HepG2 (cell line): ENCODE data around the gene GMFB. TPM values are rescaled to one million over a fixed set of nuclear protein-coding genes. Genes with fewer than 3 reads are reported as not detected.
A peak's percentile ranks its signal among the peaks of the same experiment; 100 is the strongest.

Experiments used
- GATAD2A ChIP-seq: IDR thresholded peaks from 2 replicates; pipeline ENCODE4 v1.6.1; 2016
- HOXA5 ChIP-seq: sonication (generic); formaldehyde crosslinking; IDR thresholded peaks from 2 replicates; pipeline ENCODE4 v1.4.0; 2020; ENCODE audit warnings: missing genetic modification reagents
- KAT8 ChIP-seq: IDR thresholded peaks from 2 replicates; pipeline ENCODE4 v1.6.1; 2016; ENCODE audit warnings: missing genetic modification reagents, missing compliant biosample characterization
- MIXL1 ChIP-seq: IDR thresholded peaks from 2 replicates; pipeline ENCODE4 v1.6.1; 2016
- NBN ChIP-seq: fragments of 450-650 bp; conservative IDR thresholded peaks from 2 replicates; pipeline ENCODE4 v1.6.1; 2017
- NR2F6 ChIP-seq, 2 experiments: IDR thresholded peaks; 2 replicates each; pipeline ENCODE4 v1.6.1; 2016; ENCODE audit warnings: antibody characterized with exemption in 1 of 2, mild to moderate bottlenecking in 1 of 2
- SALL1 ChIP-seq: sonication (generic); formaldehyde crosslinking; IDR thresholded peaks from 2 replicates; pipeline ENCODE4 v1.8.0; 2022; ENCODE audit warnings: mild to moderate bottlenecking, missing genetic modification reagents
- SNAI1 ChIP-seq: sonication (generic); formaldehyde crosslinking; IDR thresholded peaks from 2 replicates; pipeline ENCODE4 v1.5.0; 2020; ENCODE audit warnings: mild to moderate bottlenecking, missing genetic modification reagents, borderline replicate concordance
- SP1 ChIP-seq, 2 experiments: fragments of 450-650 bp in 1 of 2; sonication (generic) in 1 of 2; formaldehyde crosslinking in 1 of 2; IDR thresholded peaks; 2 replicates each; pipeline versions ENCODE4 v1.4.0 to v1.6.1; 2016 to 2020; ENCODE audit warnings: missing genetic modification reagents in 1 of 2
- TBP ChIP-seq: sonication (generic); formaldehyde crosslinking; IDR thresholded peaks from 2 replicates; pipeline ENCODE4 v1.5.0; 2020; ENCODE audit warnings: missing genetic modification reagents
- ZNF251 ChIP-seq: sonication (generic); formaldehyde crosslinking; IDR thresholded peaks from 2 replicates; pipeline ENCODE4 v1.9.0; 2021; ENCODE audit warnings: mild to moderate bottlenecking, missing genetic modification reagents
- ZNF329 ChIP-seq: sonication (generic); formaldehyde crosslinking; IDR thresholded peaks from 2 replicates; pipeline ENCODE4 v1.9.0; 2021; ENCODE audit warnings: low read depth, mild to moderate bottlenecking, missing genetic modification reagents
- ZNF383 ChIP-seq: sonication (generic); formaldehyde crosslinking; IDR thresholded peaks from 2 replicates; pipeline ENCODE4 v1.4.0; 2020; ENCODE audit warnings: missing genetic modification reagents, mild to moderate bottlenecking, borderline replicate concordance
- ZNF557 ChIP-seq: sonication (generic); formaldehyde crosslinking; IDR thresholded peaks from 2 replicates; pipeline ENCODE4 v1.4.0; 2020; ENCODE audit warnings: missing genetic modification reagents
- ZSCAN25 ChIP-seq: sonication (generic); formaldehyde crosslinking; IDR thresholded peaks from 2 replicates; pipeline ENCODE4 v1.8.0; 2022; ENCODE audit warnings: mild to moderate bottlenecking, missing genetic modification reagents
- polyA plus RNA-seq, 8 experiments: library from polyadenylated mRNA; depleted of rRNA in 3 of 8; stranded (reverse) in 7 of 8; unstranded in 1 of 8; fragments of >200 nt; fragmentation: Illumina TruSeq in 4 of 8; extraction: Trizol in 4 of 8; gene quantifications; 2 replicates each; pipeline versions ENCODE4 v1.2.1 to v1.2.3, GENCODE V29; 2011 to 2016; ENCODE audit warnings: low read depth in 4 of 8, missing spikeins in 1 of 8, mixed read lengths in 1 of 8; ENCODE audit not compliant: insufficient read depth in 1 of 8
- total RNA-seq, 5 experiments: library from RNA; depleted of rRNA; stranded (reverse); fragments of >200 nt; fragmentation: Illumina TruSeq; extraction: Trizol; gene quantifications; 2 replicates each; pipeline ENCODE4 v1.2.3, GENCODE V29; 2016; ENCODE audit warnings: low read depth in 1 of 5
- TF ChIP-seq, protein P1 (sequence below): IDR thresholded peaks from 2 replicates; pipeline ENCODE4 v1.6.1; 2016; ENCODE audit warnings: missing compliant biosample characterization, missing genetic modification reagents, borderline replicate concordance
- TF ChIP-seq, protein P2 (sequence below): sonication (generic); formaldehyde crosslinking; IDR thresholded peaks from 2 replicates; pipeline ENCODE4 v1.8.0; 2022; ENCODE audit warnings: mild to moderate bottlenecking, missing genetic modification reagents
- TF ChIP-seq, protein P3 (sequence below), 2 experiments: sonication (generic) in 1 of 2; formaldehyde crosslinking in 1 of 2; IDR thresholded peaks; 2 replicates each; pipeline versions ENCODE4 v1.4.0 to v1.6.1; 2018 to 2020; ENCODE audit warnings: missing genetic modification reagents in 2 of 2, borderline replicate concordance in 1 of 2, low read depth in 1 of 2, mild to moderate bottlenecking in 1 of 2, missing biosample characterization in 1 of 2
- TF ChIP-seq, protein P4 (sequence below): sonication (generic); formaldehyde crosslinking; IDR thresholded peaks from 2 replicates; pipeline ENCODE4 v1.4.0; 2020; ENCODE audit warnings: mild to moderate bottlenecking, missing genetic modification reagents

The GMFB gene
- total and polyA plus RNA-seq, 2 of the 13 experiments (the other 11 are each of a cell fraction or from before 2014, with no cell fraction given), result 17.3 to 68.2 TPM

DNA sequence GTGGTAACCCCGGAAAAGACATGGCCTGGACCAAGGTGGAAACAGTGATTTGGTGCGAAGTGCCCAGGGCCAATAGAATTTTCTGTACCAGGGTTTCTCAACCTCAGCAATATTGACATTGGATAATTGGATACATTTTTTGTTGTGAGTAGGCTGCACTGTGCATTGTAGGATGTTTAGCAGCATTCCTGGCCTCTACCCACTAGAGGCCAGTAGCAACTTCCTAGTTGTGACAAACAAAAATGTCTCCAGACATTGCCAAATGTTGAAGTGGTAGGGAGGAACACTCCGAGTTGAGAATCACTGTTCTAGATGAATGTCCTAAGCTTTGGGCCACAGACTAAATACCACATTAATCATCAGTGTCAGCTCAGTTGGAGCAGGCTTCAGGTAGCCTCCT, 14.7 kb upstream of the GMFB start (continued):
- no peak for TF ChIP-seq ZNF383
- TF ChIP-seq, protein P1, sequence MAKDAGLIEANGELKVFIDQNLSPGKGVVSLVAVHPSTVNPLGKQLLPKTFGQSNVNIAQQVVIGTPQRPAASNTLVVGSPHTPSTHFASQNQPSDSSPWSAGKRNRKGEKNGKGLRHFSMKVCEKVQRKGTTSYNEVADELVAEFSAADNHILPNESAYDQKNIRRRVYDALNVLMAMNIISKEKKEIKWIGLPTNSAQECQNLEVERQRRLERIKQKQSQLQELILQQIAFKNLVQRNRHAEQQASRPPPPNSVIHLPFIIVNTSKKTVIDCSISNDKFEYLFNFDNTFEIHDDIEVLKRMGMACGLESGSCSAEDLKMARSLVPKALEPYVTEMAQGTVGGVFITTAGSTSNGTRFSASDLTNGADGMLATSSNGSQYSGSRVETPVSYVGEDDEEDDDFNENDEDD (CRISPR knock-in tag), result no peak
- no peak for TF ChIP-seq TBP (CRISPR knock-in tag)
- TF ChIP-seq MIXL1 (CRISPR knock-in tag), result 0 out of 2 replicates have a peak, but pooled peaks have one; percentile 10
- no peak for TF ChIP-seq ZNF329
- TF ChIP-seq, protein P2, sequence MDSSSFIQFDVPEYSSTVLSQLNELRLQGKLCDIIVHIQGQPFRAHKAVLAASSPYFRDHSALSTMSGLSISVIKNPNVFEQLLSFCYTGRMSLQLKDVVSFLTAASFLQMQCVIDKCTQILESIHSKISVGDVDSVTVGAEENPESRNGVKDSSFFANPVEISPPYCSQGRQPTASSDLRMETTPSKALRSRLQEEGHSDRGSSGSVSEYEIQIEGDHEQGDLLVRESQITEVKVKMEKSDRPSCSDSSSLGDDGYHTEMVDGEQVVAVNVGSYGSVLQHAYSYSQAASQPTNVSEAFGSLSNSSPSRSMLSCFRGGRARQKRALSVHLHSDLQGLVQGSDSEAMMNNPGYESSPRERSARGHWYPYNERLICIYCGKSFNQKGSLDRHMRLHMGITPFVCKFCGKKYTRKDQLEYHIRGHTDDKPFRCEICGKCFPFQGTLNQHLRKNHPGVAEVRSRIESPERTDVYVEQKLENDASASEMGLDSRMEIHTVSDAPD (CRISPR knock-in tag), result no peak
- 0 out of 2 replicates have a peak, but pooled peaks have one; percentile 34 for TF ChIP-seq HOXA5 (CRISPR knock-in tag)
- TF ChIP-seq, protein P3, sequence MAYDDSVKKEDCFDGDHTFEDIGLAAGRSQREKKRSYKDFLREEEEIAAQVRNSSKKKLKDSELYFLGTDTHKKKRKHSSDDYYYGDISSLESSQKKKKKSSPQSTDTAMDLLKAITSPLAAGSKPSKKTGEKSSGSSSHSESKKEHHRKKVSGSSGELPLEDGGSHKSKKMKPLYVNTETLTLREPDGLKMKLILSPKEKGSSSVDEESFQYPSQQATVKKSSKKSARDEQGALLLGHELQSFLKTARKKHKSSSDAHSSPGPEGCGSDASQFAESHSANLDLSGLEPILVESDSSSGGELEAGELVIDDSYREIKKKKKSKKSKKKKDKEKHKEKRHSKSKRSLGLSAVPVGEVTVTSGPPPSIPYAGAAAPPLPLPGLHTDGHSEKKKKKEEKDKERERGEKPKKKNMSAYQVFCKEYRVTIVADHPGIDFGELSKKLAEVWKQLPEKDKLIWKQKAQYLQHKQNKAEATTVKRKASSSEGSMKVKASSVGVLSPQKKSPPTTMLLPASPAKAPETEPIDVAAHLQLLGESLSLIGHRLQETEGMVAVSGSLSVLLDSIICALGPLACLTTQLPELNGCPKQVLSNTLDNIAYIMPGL (CRISPR knock-in tag; IDR thresholded peaks at IDR 0.05; ENCODE audit: borderline replicate concordance in 1 of 2, low read depth in 1 of 2), result 0 out of 4 replicates have a peak, but pooled peaks of 1 of the 2 experiments have one; percentile 37
- TF ChIP-seq ZNF557 (CRISPR knock-in tag), result no peak
- no peak for TF ChIP-seq KAT8
- no peak for TF ChIP-seq ZNF251 (CRISPR knock-in tag)
- TF ChIP-seq, protein P4, sequence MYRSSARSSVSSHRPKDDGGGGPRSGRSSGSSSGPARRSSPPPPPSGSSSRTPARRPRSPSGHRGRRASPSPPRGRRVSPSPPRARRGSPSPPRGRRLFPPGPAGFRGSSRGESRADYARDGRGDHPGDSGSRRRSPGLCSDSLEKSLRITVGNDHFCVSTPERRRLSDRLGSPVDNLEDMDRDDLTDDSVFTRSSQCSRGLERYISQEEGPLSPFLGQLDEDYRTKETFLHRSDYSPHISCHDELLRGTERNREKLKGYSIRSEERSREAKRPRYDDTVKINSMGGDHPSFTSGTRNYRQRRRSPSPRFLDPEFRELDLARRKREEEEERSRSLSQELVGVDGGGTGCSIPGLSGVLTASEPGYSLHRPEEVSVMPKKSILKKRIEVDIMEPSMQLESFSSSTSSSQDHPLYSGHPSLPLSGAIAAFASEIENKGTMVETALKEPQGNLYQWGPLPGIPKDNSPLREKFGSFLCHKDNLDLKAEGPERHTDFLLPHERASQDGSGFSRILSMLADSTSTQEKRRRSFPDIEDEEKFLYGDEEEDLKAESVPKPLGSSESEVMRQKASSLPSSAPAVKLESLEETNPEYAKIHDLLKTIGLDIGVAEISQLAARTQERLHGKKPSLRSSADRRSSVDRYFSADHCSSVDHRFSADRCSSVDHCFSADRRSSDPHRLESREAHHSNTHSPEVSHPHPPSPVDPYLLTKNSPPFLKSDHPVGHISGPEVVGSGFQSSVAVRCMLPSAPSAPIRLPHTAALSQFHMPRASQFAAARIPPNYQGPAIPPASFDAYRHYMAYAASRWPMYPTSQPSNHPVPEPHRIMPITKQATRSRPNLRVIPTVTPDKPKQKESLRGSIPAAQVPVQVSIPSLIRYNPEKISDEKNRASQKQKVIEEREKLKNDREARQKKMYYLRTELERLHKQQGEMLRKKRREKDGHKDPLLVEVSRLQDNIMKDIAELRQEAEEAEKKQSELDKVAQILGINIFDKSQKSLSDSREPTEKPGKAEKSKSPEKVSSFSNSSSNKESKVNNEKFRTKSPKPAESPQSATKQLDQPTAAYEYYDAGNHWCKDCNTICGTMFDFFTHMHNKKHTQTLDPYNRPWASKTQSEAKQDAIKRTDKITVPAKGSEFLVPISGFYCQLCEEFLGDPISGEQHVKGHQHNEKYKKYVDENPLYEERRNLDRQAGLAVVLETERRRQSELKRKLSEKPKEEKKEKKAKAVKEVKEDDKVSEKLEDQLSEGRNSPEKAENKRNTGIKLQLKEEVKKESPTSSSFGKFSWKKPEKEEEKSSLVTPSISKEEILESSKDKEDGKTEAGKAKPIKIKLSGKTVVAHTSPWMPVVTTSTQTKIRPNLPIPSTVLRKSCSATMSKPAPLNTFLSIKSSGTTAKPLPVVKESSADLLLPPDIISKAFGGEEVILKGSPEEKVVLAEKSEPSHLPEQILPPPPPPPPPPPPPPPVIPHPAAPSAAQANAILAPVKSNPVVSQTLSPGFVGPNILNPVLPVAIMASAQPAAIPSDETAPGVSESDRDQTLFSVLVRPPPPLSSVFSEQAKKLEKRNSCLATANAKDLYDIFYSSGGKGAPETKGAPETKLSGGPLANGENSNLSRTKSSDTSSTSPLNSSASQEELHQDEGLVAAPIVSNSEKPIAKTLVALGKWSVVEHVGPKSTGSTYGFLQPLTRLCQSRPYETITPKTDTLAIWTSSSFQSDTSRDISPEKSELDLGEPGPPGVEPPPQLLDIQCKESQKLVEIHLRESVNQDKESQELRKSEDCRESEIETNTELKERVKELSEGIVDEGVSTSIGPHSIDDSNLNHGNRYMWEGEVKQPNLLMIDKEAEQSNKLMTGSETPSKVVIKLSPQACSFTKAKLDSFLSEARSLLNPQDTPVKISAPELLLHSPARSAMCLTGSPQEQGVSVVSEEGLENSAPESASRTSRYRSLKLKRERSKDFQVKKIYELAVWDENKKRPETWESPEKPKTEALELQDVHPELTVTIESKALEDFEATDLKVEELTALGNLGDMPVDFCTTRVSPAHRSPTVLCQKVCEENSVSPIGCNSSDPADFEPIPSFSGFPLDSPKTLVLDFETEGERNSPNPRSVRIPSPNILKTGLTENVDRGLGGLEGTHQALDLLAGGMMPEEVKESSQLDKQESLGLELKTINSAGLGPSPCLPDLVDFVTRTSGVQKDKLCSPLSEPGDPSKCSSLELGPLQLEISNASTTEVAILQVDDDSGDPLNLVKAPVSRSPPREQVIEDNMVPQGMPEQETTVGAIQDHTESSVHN (CRISPR knock-in tag), result no peak
- TF ChIP-seq ZSCAN25 (CRISPR knock-in tag), result no peak
- TF ChIP-seq SP1 (IDR thresholded peaks at IDR 0.05), result no peak
- no peak for TF ChIP-seq SP1 (CRISPR knock-in tag; IDR thresholded peaks at IDR 0.05)
- peak; percentile 37; the same call in 1 of the 2 replicates for TF ChIP-seq GATAD2A (CRISPR knock-in tag)
- TF ChIP-seq SNAI1, result no peak
- TF ChIP-seq NBN, result no peak
- no peak for TF ChIP-seq NR2F6 (IDR thresholded peaks at IDR 0.05)
- TF ChIP-seq NR2F6 (CRISPR knock-in tag; IDR thresholded peaks at IDR 0.05), result no peak
- peak; percentile 46; the same call in 1 of the 2 replicates for TF ChIP-seq SALL1 (CRISPR knock-in tag)
